Osteocyte (in vitro differentiated cells): Measurements from ENCODE around the gene PRR30. TPM values are rescaled to one million over a fixed set of nuclear protein-coding genes. Genes with fewer than 3 reads are reported as not detected.

Experiments
- DNase-seq: peaks from one replicate; pipeline ENCODE4 v3.0.0; 2021; ENCODE audit warnings: mixed read lengths; ENCODE audit not compliant: unreplicated experiment; ENCODE audit errors: extremely low spot score
- H3K27ac Mint-ChIP-seq: one replicate; pipeline ENCODE4 v1.8.0; 2021; ENCODE audit warnings: mild to moderate bottlenecking, mixed read lengths; ENCODE audit not compliant: unreplicated experiment
- H3K27me3 Mint-ChIP-seq: one replicate; pipeline ENCODE4 v1.8.0; 2021; ENCODE audit warnings: mixed read lengths; ENCODE audit not compliant: unreplicated experiment
- H3K36me3 Mint-ChIP-seq: one replicate; pipeline ENCODE4 v1.8.0; 2021; ENCODE audit warnings: mixed read lengths; ENCODE audit not compliant: unreplicated experiment
- H3K4me1 Mint-ChIP-seq: one replicate; pipeline ENCODE4 v1.8.0; 2021; ENCODE audit warnings: mixed read lengths; ENCODE audit not compliant: unreplicated experiment
- H3K4me3 Mint-ChIP-seq: one replicate; pipeline ENCODE4 v1.8.0; 2021; ENCODE audit warnings: mild to moderate bottlenecking, moderate library complexity, mixed read lengths; ENCODE audit not compliant: unreplicated experiment
- H3K9me3 Mint-ChIP-seq: one replicate; pipeline ENCODE4 v1.8.0; 2021; ENCODE audit warnings: mixed read lengths; ENCODE audit not compliant: unreplicated experiment
- CTCF ChIP-seq: fragments of 200-600 bp; sonication (generic); IDR thresholded peaks from 2 replicates; pipeline ENCODE4 v1.5.0; 2021; ENCODE audit warnings: antibody characterized with exemption, mild to moderate bottlenecking, moderate library complexity
- total RNA-seq: library from RNA; stranded (reverse); gene quantifications from 2 replicates; pipeline ENCODE4 v1.2.1, GENCODE V29; 2021

The PRR30 gene
- total RNA-seq, 1 donor from 2014 or later, result not detected

- Mint-ChIP-seq H3K27me3 (peaks cover 25% of the 10 kb centered on the region), H3K9me3 (peaks cover 5% of the 10 kb centered on the region), H3K27ac (no peak overlapping the region), H3K4me3 (no peak overlapping the region), H3K36me3 (no peaks in the 10 kb centered on the region), H3K4me1 (peaks cover 10% of the 10 kb centered on the region)
- no peak for DNase-seq
- no peak for TF ChIP-seq CTCF
Observed at GRCh38 chr2:27138111-27138510, 1.1 kb downstream of the PRR30 start.

- H3K4me3 Mint-ChIP-seq, result no peak overlapping the region
- H3K27ac Mint-ChIP-seq, result no peak overlapping the region
- peaks cover 20% of the 10 kb centered on the region for H3K27me3 Mint-ChIP-seq
- DNase-seq, result no peak
- peaks cover 14% of the 10 kb centered on the region for H3K4me1 Mint-ChIP-seq
- H3K9me3 Mint-ChIP-seq, result no peaks in the 10 kb centered on the region
- TF ChIP-seq CTCF, result no peak
- no peaks in the 10 kb centered on the region for H3K36me3 Mint-ChIP-seq
Observed at GRCh38 chr2:27137322-27137935, 1.8 kb downstream of the PRR30 start.

- no peak for TF ChIP-seq CTCF
- Mint-ChIP-seq H3K4me1 (peaks cover 14% of the 10 kb centered on the region), H3K4me3 (no peak overlapping the region), H3K27me3 (peaks cover 17% of the 10 kb centered on the region), H3K36me3 (peaks cover under 1% of the 10 kb centered on the region), H3K27ac (no peak overlapping the region), H3K9me3 (no peaks in the 10 kb centered on the region)
- DNase-seq, result no peak
Observed at GRCh38 chr2:27136751-27137150, 2.5 kb downstream of the PRR30 start.

- DNase-seq, result no peak
- TF ChIP-seq CTCF, result no peak
- peak overlapping the region; percentile 94 for H3K4me3 Mint-ChIP-seq
- H3K9me3 Mint-ChIP-seq, result no peaks in the 10 kb centered on the region
- H3K4me1 Mint-ChIP-seq, result peaks cover 14% of the 10 kb centered on the region
- H3K27ac Mint-ChIP-seq, result peak overlapping the region; percentile 74
- H3K27me3 Mint-ChIP-seq, result peaks cover 17% of the 10 kb centered on the region
- H3K36me3 Mint-ChIP-seq, result peaks cover 10% of the 10 kb centered on the region
Observed at GRCh38 chr2:27135478-27135955, 3.7 kb downstream of the PRR30 start.

- Mint-ChIP-seq H3K36me3 (peaks cover 14% of the 10 kb centered on the region), H3K27ac (peak overlapping the region; percentile 90)
- TF ChIP-seq CTCF, result no peak
Observed at GRCh38 chr2:27134781-27135477, 4.3 kb downstream of the PRR30 start.

More at GRCh38 chr2:27134781-27135477, 4.3 kb downstream of the PRR30 start:
- no peaks in the 10 kb centered on the region for H3K9me3 Mint-ChIP-seq
- H3K27me3 Mint-ChIP-seq, result peaks cover 15% of the 10 kb centered on the region
- H3K4me3 Mint-ChIP-seq, result peak overlapping the region; percentile 94
- no peak for DNase-seq
- peaks cover 14% of the 10 kb centered on the region for H3K4me1 Mint-ChIP-seq
